SU-DHL-6 (cell line): ENCODE results near the gene DICER1.

Source experiments
- H2AFZ ChIP-seq: fragments of 200-600 bp; sonication (generic); 2 replicates; pipeline ENCODE4 v1.6.1; 2014; ENCODE audit warnings: low read depth, mild to moderate bottlenecking, moderate library complexity, mixed read lengths, antibody characterized with exemption, low read length; ENCODE audit not compliant: severe bottlenecking
- H3F3A ChIP-seq: fragments of 200-600 bp; shearing (Covaris generic); 2 replicates; pipeline ENCODE4 v1.6.0; 2016; ENCODE audit warnings: antibody characterized with exemption, mild to moderate bottlenecking; ENCODE audit not compliant: insufficient read depth
- H3K27ac ChIP-seq: fragments of 200-600 bp; sonication (generic); 2 replicates; pipeline ENCODE4 v1.5.1; 2016; ENCODE audit warnings: low read depth, mild to moderate bottlenecking, low read length, moderate library complexity, mixed read lengths
- H3K27me3 ChIP-seq: fragments of 200-600 bp; sonication (generic), shearing (Covaris generic); 2 replicates; pipeline ENCODE4 v1.6.0; 2014; ENCODE audit warnings: mild to moderate bottlenecking, low read length
- H3K36me3 ChIP-seq: fragments of 200-600 bp; sonication (generic); 2 replicates; pipeline ENCODE4 v1.6.1; 2014; ENCODE audit warnings: mild to moderate bottlenecking, low read length, mixed read lengths
- H3K4me2 ChIP-seq: fragments of 300-600, 200-600 bp; shearing (Covaris generic), sonication (generic); 2 replicates; pipeline ENCODE4 v1.6.0; 2014; ENCODE audit warnings: low read length, low read depth, mild to moderate bottlenecking; ENCODE audit not compliant: poor library complexity, severe bottlenecking
- H3K4me3 ChIP-seq: fragments of 200-600 bp; sonication (generic); 2 replicates; pipeline ENCODE4 v1.5.1; 2014; ENCODE audit warnings: antibody characterized with exemption, low read length, mild to moderate bottlenecking, mixed read lengths; ENCODE audit not compliant: insufficient read depth, poor library complexity, severe bottlenecking
- H3K79me2 ChIP-seq: fragments of 200-600 bp; sonication (generic); 2 replicates; pipeline ENCODE4 v1.6.1; 2014; ENCODE audit warnings: mild to moderate bottlenecking, low read length, moderate library complexity; ENCODE audit not compliant: insufficient read depth
- H3K9ac ChIP-seq: fragments of 200-600 bp; sonication (generic); 2 replicates; pipeline ENCODE4 v1.7.0; 2014; ENCODE audit warnings: mild to moderate bottlenecking, low read length
- H3K9me2 ChIP-seq: fragments of 200-600 bp; sonication (generic); replicated peaks from 2 replicates; pipeline ENCODE4 v1.6.1; 2014; ENCODE audit warnings: low read length; ENCODE audit not compliant: insufficient read depth
- H3K9me3 ChIP-seq: fragments of 200-600 bp; sonication (generic); 2 replicates; pipeline ENCODE4 v1.6.1; 2014; ENCODE audit warnings: low read length, mixed read lengths; ENCODE audit not compliant: insufficient read depth
- H4K20me1 ChIP-seq: fragments of 200-600 bp; sonication (generic); 2 replicates; pipeline ENCODE4 v1.6.1; 2014; ENCODE audit warnings: low read depth, mild to moderate bottlenecking, antibody characterized with exemption, low read length, moderate library complexity, mixed read lengths
- CTCF ChIP-seq: fragments of 200-600 bp; sonication (generic); IDR thresholded peaks from one replicate; pipeline ENCODE4 v1.5.1; 2017; ENCODE audit warnings: antibody characterized with exemption, mild to moderate bottlenecking, low read length, moderate library complexity; ENCODE audit not compliant: insufficient read depth, poor library complexity, severe bottlenecking
- EZH2phosphoT487 ChIP-seq: fragments of 200-600 bp; sonication (generic), shearing (Covaris generic); conservative IDR thresholded peaks from 2 replicates; pipeline ENCODE4 v1.6.1; 2018; ENCODE audit warnings: mild to moderate bottlenecking, antibody characterized with exemption, low read length, moderate library complexity, mixed read lengths

DICER1 gene

GRCh38 chr14:95164506-95164905, 7.2 kb upstream of the DICER1 start:
- Histone ChIP-seq H3K79me2 (no peaks in the 10 kb centered on the region), H3K27ac (no peak overlapping the region)

GRCh38 chr14:95163666-95164065, 6.3 kb upstream of the DICER1 start:
- Histone ChIP-seq H3K4me3 (no peak overlapping the region), H3K9me2 (no peaks in the 10 kb centered on the region), H3K79me2 (no peaks in the 10 kb centered on the region), H3K9me3 (no peaks in the 10 kb centered on the region), H3K27ac (no peak overlapping the region), H4K20me1 (no peaks in the 10 kb centered on the region), H2AFZ (no peak overlapping the region), H3K36me3 (no peaks in the 10 kb centered on the region; the same call in 1 of the 2 replicates), H3F3A (no peaks in the 10 kb centered on the region), H3K4me2 (no peak overlapping the region), H3K9ac (no peak overlapping the region), H3K27me3 (no peaks in the 10 kb centered on the region)
- TF ChIP-seq CTCF, result no peak
- TF ChIP-seq EZH2phosphoT487, result no peak

More at GRCh38 chr14:95164506-95164905, 7.2 kb upstream of the DICER1 start:
- Histone ChIP-seq H3K4me2 (no peak overlapping the region), H3K9ac (no peak overlapping the region), H3K9me3 (no peaks in the 10 kb centered on the region), H3F3A (no peaks in the 10 kb centered on the region), H2AFZ (no peak overlapping the region), H3K4me3 (no peak overlapping the region), H3K27me3 (no peaks in the 10 kb centered on the region), H3K36me3 (no peaks in the 10 kb centered on the region; the same call in 1 of the 2 replicates), H3K9me2 (no peaks in the 10 kb centered on the region), H4K20me1 (no peaks in the 10 kb centered on the region)
- no peak for TF ChIP-seq EZH2phosphoT487
- TF ChIP-seq CTCF, result no peak

GRCh38 chr14:95163132-95163531, 5.8 kb upstream of the DICER1 start:
- TF ChIP-seq EZH2phosphoT487, result no peak
- no peak for TF ChIP-seq CTCF

More at GRCh38 chr14:95163132-95163531, 5.8 kb upstream of the DICER1 start:
- Histone ChIP-seq H2AFZ (no peak overlapping the region), H3K9ac (no peak overlapping the region), H4K20me1 (no peaks in the 10 kb centered on the region), H3K79me2 (no peaks in the 10 kb centered on the region), H3K27ac (no peak overlapping the region), H3K36me3 (no peaks in the 10 kb centered on the region; the same call in 1 of the 2 replicates), H3K4me3 (no peak overlapping the region), H3K27me3 (no peaks in the 10 kb centered on the region), H3F3A (peaks cover 3% of the 10 kb centered on the region; the same call in 1 of the 2 replicates), H3K9me2 (no peaks in the 10 kb centered on the region), H3K4me2 (no peak overlapping the region), H3K9me3 (no peaks in the 10 kb centered on the region)
